AG09309 (cell line): Measurements from ENCODE around the gene DHRS4L2.
"Not testable (repeated sequence)": the region's sequence is repeated elsewhere in the genome, so short reads cannot be mapped to it uniquely, and the experiment has no call there.

ENCODE experiments used
- DNase-seq: peaks from one replicate; pipeline ENCODE4 v3.0.0-alpha.2; 2010; ENCODE audit warnings: low read depth
- H3K4me3 ChIP-seq: 2 replicates; pipeline ENCODE4 v1.5.1; 2011; ENCODE audit warnings: mild to moderate bottlenecking, low read depth, low read length, moderate library complexity; ENCODE audit not compliant: control insufficient read depth
- TF ChIP-seq, protein P1 (sequence below): IDR thresholded peaks from 2 replicates; pipeline ENCODE4 v1.5.1; 2011; ENCODE audit warnings: mild to moderate bottlenecking, low read depth, low read length, inconsistent platforms; ENCODE audit not compliant: insufficient read depth, control insufficient read depth; ENCODE audit errors: missing control alignments

Gene DHRS4L2

GRCh38 chr14:24011051-24011450 is 22.3 kb downstream of the DHRS4L2 start:
- TF ChIP-seq, protein P1, sequence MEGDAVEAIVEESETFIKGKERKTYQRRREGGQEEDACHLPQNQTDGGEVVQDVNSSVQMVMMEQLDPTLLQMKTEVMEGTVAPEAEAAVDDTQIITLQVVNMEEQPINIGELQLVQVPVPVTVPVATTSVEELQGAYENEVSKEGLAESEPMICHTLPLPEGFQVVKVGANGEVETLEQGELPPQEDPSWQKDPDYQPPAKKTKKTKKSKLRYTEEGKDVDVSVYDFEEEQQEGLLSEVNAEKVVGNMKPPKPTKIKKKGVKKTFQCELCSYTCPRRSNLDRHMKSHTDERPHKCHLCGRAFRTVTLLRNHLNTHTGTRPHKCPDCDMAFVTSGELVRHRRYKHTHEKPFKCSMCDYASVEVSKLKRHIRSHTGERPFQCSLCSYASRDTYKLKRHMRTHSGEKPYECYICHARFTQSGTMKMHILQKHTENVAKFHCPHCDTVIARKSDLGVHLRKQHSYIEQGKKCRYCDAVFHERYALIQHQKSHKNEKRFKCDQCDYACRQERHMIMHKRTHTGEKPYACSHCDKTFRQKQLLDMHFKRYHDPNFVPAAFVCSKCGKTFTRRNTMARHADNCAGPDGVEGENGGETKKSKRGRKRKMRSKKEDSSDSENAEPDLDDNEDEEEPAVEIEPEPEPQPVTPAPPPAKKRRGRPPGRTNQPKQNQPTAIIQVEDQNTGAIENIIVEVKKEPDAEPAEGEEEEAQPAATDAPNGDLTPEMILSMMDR: no peak

GRCh38 chr14:24012726-24013273 is 24.1 kb downstream of the DHRS4L2 start:
- DNase-seq: not testable (repeated sequence)

More at GRCh38 chr14:24011051-24011450, 22.3 kb downstream of the DHRS4L2 start:
- H3K4me3 ChIP-seq: no peak overlapping the region
- no peak for DNase-seq

GRCh38 chr14:24013654-24014514 is 25.2 kb downstream of the DHRS4L2 start:
- no peak for DNase-seq
- TF ChIP-seq, protein P1: peak; percentile 89

More at GRCh38 chr14:24012726-24013273, 24.1 kb downstream of the DHRS4L2 start:
- not testable (repeated sequence) for H3K4me3 ChIP-seq

DNA sequence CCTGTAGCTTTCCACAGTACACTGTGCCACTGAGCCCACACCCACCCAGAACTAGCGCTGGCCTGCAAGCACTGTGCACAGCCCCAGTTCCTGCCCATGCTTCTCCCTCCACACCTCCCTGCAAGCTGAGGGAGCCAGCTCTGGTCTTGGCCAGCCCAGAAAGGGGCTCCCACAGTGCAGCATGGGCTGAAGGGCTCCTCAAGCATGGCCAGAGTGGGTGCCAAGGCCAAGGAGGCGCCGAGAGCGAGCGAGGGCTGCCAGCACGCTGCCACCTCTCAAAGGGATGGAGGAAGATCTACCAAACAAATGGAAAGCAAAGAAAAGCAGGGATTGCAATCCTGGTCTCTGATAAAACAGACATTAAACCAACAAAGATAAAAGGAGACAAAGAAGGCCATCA is 27.0 kb downstream of the DHRS4L2 start:
- not testable (repeated sequence) for H3K4me3 ChIP-seq, DNase-seq

More at GRCh38 chr14:24013654-24014514, 25.2 kb downstream of the DHRS4L2 start:
- no peak overlapping the region for H3K4me3 ChIP-seq

DNA sequence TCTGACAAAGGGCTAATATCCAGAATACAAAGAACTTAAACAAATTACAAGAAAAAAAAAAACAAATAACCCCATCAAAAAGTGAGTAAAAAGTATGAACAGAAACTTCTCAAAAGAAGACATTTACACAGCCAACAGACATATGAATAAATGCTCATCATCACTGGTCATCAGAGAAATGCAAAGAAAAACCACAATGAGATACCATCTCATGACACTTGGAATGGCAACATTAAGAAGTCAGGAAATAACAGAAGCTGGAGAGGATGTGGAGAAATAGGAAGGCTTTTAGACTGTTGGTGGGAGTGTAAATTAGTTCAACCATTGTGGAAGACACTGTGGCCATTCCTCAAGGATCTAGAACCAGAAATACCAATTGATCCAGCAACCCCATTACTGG is 30.2 kb downstream of the DHRS4L2 start:
- DNase-seq, H3K4me3 ChIP-seq: not testable (repeated sequence)

DNA sequence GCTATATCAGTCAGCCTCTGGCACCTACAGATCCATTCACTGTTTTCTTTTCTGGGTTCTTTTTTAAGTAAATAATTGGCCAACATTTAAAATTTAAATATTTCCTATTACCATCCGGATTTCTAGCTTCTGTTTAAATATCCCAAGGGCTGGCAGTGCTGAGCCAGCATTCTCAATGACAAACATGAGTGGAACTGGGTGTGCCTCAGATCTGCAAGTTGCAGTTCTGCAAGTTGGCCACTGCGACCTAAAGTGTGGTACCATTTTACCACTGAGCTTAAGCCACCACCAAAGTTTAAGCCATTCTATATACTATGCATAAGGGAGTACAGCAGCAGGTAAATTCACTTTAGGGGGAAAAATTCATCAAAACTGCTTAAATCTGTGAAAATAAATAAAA is 31.2 kb downstream of the DHRS4L2 start:
- TF ChIP-seq, protein P1: peak; percentile 10
- not testable (repeated sequence) for H3K4me3 ChIP-seq, DNase-seq

DNA sequence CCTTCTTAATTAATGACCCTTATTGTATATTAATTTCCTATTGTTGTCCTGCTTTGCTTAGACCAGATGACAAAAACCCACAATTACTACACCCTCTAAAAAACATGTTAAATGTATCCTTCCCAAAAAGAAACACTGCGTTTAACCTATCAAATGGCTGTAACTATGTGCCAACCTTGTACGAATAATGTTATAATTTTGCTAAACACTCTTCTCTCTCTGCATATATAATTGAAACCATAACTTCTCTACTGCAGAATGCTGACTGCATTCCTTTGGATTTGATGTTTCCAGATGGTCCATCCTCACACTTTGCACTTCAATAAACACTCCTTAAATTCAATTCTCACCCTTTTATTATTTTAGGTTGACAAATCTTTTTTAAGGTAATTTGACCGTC is 31.8 kb downstream of the DHRS4L2 start:
- H3K4me3 ChIP-seq: not testable (repeated sequence)

DNA sequence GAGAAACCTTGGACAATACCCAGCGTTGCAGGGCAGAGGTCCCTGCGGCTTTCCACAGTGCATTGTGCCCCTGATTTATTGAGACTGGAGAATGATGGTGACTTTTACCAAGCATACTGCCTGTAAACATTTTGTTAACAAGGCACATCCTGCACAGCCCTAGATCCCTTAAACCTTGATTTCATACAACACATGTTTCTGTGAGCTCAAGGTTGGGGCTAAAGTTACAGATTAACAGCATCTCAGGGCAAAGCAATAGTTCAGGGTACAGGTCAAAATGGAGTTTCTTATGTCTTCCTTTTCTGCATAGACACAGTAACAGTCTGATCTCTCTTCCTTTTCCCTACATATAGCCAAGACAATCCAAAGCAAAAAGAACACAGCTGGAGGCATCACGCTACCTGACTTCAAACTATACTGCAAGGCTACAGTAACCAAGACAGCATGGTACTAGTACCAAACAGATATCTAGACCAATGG is 36.2 kb downstream of the DHRS4L2 start:
- not testable (repeated sequence) for H3K4me3 ChIP-seq, DNase-seq

More for the DNA sequence above, 31.8 kb downstream of the DHRS4L2 start:
- DNase-seq: not testable (repeated sequence)

- H3K4me3 ChIP-seq, DNase-seq: not testable (repeated sequence)
Measured at GRCh38 chr14:24029687-24030086, 41.0 kb downstream of the DHRS4L2 start.

DNA sequence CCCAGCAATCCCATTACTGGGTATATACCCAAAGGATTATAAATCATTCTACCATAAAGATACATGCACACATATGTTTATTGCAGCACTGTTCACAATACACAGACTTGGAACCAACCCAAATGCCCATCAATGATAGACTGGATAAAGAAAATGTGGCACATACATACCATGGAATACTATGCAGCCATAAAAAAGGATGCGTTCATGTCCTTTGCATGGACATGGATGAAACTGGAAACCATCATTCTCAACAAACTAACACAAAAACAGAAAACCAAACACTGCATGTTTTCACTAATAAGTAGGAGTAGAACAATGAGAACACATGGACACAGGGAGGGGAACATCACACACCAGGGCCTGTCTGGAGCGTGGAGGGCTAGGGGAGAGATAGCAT is 42.6 kb downstream of the DHRS4L2 start:
- H3K4me3 ChIP-seq, DNase-seq: not testable (repeated sequence)
